NCI-H1092 treated with DMSO at 0.1 percent for 48 hours (cell line): ENCODE data around the gene KREMEN2.
A peak's percentile ranks its signal among the peaks of the same experiment; 100 is the strongest.

Experiments used
- DNase-seq: peaks from one replicate; lab custom pipeline; 2025; lab: John Stamatoyannopoulos, UW

Gene KREMEN2

DNA sequence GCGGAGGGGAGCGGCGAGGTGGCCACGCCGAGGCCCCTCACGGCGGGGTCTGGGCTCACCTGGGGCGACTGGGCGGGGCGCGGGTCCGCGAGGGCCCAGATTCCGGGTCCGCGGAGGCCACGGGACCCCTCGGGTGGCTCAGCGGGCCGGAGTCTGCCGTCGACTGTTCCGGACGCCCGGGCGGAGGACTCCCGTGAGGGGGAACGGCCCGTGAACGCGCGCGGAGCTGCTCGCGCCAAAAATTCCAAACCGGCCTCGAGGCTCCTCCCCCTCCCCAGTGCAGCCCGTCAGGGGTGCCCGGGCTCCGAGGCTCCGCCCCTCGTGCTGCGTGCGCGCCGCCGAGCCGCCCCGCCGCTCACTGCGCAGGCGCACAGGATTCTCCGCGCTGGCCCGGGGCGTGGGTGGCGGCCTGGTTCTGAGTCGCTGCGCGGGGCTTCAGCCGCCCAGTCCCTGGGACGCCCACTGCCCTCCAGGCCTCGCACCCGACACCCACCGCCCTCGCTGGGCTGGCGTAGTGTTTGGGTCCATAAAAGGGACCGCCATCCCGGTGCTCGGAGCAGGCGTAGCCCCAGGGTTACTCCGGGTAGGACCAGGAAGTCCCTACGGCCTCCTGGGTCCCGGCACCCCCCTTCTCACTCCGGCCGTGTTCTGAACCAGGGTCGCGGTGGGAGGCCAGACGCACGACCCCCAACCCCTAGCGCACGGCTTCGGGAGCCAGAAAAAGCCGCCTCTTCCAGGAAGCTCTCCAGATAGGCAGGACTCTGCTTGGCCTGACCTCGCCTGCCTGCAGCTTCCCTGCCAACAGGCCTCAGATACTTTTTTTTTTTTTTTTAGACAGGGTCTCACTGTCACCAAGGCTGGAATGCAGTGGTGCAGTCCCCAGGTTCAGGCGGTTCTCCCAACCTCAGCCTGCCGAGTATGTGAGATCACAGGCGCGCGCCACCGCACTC lies 16.4 kb downstream of the KREMEN2 start, which contains the start of gene PKMYT1:
TSS of gene PKMYT1 (minus strand) at position 220 of the 950 bp plus-strand sequence. CDS start 789 bp downstream, outside the sequence.
- DNase-seq, result peak; percentile 86

DNA sequence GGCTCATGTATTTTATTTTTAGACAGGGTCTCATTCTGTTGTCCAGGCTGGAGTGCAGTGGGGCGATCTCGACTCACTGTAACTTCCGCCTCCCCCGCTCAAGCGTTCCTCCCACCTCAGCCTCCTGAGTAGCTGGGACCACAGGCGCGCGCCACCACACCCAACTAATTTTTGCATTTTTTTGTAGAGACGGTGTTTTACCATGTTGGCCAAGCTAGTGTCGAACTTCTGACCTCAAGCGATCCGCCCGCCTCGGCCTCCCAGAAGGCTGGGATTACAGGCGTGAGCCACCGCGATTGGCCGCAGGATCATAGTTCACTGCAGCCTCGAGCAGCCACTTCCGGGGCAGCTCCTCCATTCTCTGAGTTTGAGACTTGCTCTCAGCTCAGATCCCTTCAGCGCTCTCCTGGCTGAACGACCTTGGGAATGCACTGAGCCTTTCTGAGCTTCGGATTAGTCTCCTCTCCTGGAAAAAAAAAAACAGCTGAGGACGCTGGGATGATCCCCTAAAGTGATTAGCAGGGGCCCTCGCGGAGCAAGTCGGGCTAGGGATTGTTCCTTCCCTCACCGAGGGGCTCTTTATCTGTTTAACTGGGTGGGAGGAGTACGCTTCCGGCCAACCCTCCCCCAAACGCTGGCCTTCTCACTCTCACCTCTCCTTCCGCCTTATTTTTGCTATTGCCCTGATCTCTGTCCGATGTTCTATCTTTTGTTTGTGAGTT lies 17.3 kb downstream of the KREMEN2 start:
- no peak for DNase-seq

DNA sequence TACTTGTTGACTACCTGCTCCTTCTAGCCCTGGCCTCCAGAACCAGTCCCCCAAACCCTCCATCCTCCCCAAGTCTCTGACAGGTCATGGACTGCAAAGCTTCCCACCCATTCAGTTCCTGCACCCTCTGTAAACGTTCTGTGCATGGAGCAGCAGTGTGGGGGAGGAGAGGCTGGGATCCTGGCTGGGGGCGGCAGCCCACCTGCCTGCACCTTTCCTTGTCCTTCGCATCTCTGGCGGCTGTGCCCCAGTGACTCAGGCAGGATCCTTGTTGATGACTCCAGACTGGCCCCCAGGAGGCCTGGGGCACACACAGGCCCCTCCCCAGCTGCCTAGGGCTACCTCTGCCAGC lies 17.8 kb downstream of the KREMEN2 start:
- DNase-seq, result no peak

DNA sequence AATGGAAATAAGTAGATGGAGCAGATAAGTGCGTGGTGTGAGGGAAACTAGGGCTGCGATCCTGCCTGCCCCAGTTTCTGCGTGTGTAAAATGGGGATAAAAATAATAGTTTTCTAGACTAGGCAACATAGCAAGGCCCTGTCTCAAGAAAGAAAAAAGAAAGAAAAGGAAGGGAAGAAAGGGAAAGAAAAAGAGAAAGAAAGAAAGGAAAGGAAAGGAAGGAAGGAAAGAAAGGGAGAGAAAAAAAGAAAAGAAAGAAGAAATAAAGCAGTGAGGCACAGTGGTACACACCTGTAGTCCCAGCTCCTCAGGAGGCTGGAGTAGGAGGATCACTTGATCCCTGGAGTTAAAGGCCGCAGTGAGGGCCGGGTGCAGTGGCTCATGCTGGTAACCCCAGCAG lies 18.3 kb downstream of the KREMEN2 start:
- no peak for DNase-seq

DNA sequence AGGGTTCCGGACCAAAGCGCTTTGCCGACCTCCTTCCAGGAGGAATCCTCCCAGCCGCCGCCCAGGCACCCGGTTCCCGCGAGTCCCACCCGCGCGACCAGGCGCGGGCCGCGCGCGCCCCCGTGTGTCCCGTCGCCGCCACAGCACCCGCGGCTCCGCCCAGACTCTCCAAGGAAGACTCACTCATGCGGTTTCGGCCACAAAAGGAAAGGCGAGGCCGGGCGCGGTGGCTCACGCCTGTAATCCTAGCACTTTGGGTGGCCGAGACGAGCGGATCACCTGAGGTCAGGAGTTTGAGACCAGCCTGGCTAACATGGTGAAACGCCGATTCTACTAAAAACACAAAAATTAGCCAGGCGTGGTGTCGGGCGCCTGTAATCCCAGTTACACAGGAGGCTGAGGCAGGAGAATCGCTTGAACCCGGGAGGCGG lies 19.6 kb downstream of the KREMEN2 start:
- DNase-seq, result peak; percentile 69

DNA sequence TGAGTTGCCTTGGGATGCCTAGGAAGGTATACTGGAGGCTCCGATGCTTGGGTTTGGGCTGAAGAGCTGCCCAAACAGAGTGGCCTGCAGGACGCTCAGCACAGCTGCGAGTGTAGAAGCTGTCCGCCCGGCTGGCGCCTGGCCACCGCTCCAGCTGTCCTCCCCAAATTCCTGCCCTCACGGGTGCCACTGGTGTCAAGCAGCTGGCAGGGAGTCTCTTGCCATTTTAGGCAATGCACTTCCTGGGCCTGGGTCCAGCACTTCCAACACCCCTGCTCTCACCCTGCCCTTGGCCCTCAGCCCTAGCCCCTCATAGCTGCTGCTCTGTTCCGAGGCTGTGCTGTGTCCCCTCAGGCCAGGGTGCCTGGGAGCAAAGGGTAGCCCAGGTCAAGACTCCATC lies 21.4 kb downstream of the KREMEN2 start:
- DNase-seq, result no peak

DNA sequence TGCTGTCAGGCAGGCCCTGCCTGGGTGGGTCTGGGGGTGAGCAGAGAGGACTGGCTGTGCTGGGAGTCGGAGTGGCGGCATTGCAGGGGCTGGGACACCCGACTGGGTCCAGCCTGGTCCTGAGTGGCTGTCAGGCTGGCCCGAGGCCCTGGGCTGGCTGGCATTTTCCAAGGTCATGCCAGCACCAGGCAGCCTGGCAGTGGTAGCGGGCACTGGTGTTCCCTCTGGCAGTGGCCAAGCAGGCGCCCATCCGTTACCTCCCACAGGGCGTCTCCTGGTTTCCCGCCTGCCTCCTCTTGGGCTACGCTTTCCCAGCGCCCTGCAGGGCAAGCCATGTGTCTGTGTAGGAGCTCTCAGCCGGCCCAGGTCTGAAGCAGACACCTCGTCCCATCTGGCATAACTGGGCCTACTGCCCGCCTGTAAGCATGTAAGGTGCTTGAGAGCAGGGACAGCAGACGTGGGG lies 21.8 kb downstream of the KREMEN2 start:
- DNase-seq, result no peak

DNA sequence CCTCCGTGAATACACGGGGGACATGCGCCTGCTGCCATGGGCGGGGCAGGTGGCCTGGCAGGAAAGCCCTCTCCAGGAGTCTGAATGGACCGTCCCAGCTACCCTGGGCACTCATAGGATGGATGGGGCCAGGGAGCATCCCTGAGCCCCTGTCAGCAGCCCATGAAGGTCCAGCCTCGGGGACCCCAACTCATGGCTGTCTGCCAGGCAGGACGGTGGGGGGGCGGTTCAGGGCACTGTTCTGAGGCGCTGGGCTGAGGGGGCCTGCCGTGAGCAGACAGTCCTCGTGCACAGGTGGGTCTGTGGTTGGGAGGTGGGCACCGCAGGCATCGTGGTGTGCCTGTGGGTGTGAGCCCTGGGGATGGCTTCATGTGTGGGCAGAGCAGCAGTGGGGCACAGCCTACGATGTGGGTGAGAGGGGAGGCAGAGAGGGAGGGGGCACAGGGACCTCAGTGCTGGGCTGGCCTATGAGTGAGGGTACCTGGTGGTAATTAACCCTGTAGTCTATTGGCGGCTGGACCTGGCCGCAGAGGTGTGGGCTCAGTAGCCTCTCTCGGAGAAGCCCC lies 22.6 kb downstream of the KREMEN2 start:
- no peak for DNase-seq

DNA sequence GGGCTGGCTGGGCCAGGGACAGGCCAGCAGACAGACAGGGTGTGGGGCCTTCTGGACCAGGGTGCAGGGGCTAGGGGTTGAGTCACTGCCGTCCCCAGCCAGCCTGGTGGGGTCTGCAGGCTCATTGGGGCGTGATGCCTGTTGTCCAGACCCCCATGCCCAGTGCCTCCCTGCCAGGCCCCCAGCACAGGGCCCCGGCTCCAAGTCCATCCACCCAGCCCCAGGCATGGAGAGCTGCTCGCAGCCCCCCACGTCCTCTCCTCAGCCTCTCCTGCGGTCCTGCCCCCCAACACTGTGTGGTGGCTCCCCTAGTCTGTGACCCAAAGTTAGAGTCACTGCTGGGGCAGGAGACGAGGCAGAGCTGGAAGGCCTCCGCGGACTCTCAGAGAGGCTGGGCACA lies 23.2 kb downstream of the KREMEN2 start:
- DNase-seq, result no peak

DNA sequence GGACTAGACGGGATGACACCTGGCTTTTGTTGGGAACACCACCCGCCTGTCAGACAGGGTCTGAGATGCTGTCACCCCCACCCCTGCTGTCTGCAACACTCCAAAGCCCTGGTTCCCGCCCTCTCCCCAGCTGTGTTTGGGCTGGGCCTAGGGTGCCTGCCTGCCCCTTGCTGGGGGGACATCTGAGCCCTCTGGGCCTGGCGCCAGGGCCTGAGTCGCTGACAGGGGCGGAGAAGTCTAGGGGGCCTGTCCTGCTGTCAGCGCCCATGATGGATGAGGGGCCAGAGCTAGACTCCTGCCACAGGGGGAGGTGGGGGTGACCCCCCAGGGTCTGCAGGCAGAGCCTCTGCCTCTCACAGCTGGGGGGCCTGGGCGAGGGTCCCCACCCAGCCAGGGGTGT lies 23.8 kb downstream of the KREMEN2 start:
- DNase-seq, result no peak

DNA sequence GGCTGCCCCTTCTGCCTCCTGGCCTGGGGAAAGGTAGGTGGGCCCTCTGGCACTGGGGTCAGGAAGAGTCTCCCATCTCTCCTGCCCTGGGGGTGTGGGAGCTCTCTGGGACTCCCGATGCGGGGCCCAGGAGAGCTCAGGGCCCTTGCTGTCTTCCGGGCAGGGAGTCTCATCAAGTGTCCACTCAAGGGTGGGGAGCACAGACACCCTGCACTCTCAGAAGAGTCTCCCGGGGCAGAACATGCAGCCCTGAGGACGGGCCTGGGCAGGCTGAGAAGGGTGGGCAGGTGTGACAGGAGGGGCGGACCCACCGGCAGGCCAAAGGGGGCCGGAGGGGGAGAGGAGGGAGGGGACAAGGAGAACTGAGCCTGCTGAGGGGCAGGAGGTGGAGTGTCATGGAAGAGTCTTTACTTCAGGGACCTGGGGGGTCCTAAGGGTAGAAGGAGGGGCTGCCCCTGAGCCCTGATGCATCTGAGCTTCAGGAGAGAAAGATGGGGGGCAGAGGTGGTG lies 24.6 kb downstream of the KREMEN2 start:
- DNase-seq, result no peak

DNA sequence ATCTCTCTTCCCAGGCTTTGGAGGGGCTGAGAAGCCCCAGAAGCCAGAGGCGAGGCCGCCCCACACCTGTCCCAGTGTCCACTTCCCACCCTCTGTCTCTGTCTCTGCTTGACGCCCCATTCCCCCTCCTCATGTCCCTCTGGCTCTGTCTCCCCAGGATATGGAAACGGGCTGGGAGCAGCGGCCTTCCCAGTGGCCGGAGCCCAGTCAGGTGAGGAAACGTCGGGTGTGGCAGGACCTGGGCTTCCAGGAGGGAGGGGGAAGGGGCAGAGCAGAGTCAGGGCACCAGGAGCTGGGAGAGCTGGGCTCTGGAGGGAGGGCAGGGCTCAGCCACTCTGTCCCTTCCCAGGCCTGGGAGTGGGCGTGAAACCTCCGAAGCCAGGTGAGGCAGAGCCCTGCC lies 26.8 kb downstream of the KREMEN2 start:
- no peak for DNase-seq

DNA sequence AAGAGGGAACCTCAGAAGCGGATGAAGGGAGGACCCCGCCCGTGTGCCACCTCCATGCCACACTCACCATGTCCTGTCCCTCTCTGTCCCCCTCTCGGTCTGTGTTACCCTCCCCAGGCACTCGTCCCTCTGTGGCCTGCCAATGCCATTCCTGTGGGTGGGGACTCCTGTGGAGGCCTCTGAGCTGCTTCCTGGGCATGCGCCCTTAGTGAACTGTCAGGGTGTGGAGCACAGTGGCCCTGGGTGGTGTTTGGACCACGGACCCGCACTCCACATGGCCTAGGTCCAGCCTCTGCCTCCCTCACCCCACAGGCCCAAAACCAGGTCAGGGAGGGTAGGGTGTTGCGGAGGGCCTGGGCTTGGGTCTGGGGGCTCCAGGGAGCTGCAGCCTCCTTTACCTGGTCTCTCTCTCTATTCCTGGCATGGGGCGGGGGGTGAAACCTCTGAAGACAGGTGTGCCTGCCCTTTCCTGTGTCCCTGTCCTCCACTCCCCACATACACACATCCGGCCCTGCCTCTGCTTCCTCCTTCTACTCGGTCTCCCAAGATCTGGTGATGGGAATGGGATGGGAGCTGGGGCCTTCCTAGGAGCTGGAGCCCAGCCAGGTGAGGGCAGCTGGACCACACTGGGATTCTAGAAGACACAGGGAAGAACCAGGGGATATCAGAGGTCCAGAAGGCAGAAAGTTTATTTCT lies 27.6 kb downstream of the KREMEN2 start:
- DNase-seq, result no peak

DNA sequence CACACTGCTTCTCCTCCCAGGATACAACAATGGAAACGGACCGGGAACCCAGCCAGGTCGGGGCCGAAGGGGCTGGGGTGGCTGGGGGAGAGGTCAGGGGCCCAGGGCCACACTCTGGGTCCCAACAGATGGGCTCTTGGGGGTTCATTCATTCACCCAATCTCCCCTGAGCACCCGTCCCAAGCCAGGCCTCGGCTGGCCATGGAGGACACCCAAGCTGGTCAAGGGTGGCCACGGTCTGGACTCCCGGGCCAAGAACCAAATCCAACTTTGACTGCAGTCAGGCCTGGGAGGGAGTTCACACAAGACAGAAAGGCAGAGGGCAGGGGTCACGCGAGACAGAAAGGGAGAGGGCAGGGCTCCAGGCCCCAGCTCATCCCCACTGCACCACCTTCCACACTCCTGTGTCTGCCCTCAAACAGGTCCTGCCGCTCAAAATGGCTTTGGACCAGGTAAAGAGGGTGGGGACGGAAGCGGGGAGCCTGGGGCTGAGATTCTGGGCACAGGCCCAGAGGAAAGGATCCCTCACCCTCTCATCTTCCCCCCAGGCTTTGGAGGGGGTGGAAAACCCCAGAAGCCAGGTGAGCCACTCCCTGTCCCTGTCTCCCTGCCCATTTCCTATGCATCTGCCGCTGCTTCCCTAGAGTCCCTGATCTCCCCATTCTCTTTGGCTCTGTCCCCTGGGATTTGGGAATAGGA lies 28.5 kb downstream of the KREMEN2 start:
- no peak for DNase-seq

DNA sequence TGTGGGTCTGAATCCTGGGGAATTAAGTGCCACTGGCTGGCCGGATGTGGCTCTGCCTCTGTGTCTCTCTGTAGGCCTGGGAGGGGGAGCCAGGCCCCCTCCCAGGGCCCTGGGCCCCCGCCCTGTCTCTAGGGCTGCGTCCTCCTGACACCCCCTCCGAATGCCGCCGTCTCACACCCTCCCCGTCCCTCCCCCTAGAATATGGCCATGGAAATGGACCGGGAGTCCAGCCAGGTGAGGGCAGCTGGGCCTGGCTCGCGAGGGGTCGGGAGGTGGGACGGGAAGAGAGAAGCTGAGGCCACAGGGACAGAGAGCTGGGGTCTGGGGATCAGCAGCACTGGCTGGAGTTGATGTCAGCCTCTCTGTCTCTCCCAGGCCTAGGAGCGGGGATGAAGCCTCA lies 32.2 kb downstream of the KREMEN2 start:
- no peak for DNase-seq

DNA sequence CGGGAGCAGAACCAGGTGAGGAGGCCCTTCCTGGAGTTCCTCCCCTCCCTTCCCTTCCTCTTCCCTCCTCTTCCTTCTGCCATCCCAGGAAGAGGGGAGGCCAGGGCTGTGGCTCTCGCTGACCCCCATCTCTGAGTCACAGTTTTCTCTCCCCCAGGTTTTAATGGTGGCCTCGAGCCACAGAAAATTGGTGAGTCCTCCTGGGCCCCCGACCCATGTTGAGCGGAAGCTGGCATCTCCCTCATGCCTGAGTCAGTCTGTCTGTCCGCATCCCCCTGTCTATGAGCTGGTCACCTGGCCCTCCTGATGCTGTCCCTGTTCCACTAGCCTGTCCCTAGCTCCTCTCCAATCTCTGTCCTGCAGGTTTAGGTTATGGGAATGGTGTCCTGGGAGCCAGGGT lies 35.9 kb downstream of the KREMEN2 start:
- DNase-seq, result no peak

DNA sequence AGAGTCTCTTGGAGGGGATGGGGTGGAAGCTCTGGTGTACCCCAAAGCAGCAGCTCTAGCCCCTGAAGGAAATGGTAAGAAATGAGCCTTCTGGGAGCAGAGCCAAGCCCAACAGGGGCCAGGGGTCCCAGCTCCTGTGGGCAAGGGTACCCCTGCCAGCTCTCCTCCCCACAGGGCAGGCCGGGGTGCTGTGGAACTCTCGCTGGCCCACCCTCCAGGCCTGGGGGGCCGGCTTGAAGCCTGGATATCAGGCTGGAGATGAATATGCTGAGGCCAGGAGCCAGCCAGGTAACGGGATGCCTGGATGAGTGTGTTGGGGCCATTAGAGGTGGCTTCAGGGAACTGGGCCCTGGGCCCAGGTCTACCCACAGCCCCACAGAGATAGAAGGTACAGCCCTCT lies 36.5 kb downstream of the KREMEN2 start:
- no peak for DNase-seq

DNA sequence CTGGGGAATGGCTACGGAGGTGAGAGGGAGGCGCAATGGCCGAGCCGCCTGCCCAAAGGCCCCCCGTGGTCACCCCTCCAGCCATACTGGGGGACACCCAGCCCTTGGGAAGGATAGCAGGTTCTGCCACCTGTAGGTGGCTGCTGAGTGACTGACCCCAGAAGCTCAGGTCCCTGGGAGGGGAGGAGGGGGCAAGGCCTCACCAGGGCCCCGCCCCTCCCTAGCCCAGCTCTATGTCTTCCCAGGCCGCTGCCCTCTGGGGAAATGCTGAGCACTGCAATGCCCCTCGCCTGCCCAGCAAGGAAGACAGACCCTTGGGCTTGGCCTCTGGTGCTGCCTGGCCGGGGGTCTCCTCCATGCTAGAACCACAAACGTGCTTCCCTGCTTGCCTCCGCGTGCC lies 37.2 kb downstream of the KREMEN2 start:
- DNase-seq, result no peak

DNA sequence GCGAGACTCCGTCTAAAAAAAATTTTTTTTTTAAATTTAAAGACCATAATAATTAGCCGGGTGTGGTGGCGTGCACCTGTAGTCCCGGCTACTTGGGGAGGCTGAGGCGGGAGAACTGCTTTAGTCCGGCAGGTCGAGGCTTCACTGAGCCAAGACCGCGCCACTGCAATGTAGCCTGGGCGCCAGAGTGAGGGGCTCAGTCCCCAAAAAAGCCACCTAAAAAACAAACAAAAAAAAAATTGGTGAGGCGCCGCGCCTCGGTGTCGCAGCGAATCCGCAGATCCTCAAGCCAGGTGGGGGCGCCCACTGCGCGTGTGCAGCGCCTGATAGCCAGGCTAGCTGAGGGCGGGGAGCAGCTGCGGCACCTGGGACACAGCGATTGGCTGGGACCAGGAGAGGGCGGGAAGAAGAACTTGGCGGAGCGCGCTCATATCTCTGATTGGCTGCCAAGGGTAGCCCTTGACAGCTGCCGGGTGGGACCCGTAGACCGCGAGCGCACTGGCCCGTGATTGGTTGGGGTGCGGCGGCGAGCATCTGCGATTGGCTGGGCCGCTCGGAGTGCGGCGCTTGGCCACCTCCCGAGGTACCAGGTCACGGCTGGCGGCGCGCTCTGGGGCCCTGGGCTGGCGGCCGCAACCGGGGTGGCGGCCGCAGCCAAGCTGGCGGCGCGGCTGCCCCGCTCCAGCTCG lies 39.7 kb downstream of the KREMEN2 start:
- DNase-seq, result peak; percentile 98

DNA sequence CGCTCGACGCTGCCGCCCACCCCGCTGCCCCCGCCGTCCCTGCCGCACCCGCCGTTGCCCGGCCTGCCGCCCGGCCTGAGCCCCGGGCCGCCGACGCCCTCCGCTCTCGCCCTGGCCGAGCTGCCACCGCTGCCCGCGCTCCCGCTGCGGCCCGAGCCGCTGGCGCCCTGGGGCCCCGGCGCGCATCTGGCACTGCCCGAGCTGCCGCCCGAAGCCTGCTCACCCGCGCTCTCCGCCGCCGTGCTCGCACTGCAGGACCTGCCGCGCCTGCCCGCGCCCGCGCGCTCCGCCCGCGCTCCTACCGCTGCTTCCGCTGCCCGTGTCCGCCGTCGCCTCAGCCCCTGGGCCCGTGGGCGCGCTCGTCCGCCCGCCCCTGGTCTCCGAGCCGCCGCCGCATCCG lies 40.2 kb downstream of the KREMEN2 start:
- peak; percentile 49 for DNase-seq
